Measurements from ENCODE around the gene AP5B1.
"Not testable (repeated sequence)": the region's sequence is repeated elsewhere in the genome, so short reads cannot be mapped to it uniquely, and the experiment has no call there.

Gene AP5B1

GRCh38 chr11:65739022-65739421 is 41.8 kb downstream of the AP5B1 start (continued):
- no peak for TF ChIP-seq ZBTB49 (tag by site-specific recombination; IDR thresholded peaks at IDR 0.05; ENCODE audit: low read depth)
- no peak for TF ChIP-seq ZNF133 (tag by site-specific recombination; IDR thresholded peaks at IDR 0.05)
- no peak for TF ChIP-seq ZNF223 (tag by site-specific recombination; IDR thresholded peaks at IDR 0.05)

DNA sequence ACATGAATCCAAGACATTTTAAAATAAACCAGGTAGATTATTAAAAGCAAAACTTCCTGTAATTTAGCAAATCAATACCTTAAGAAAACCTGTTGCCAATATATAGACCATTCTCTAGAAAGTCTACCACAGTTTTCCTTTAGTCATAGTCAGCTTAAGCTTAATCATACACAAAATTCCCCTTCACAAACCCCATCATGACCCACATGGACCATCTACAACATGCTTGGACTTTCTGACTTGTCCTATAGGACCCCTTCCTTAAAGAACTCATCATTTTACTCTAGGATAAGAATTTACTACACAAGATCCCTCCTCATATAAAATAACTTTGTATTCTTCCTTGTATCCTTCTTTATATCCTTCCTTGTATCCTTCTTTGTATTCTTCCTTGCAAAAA is 44.0 kb downstream of the AP5B1 start:
- POLR2A ChIA-PET = no interaction called here
- H3K4me3 ChIP-seq (ENCODE audit: low read depth, low read length) = no peak overlapping the region
- no peaks in the 10 kb centered on the region for H3K4me1 ChIP-seq (ENCODE audit: control insufficient read depth, insufficient read depth, low read length)
- peak; percentile 95 for TF ChIP-seq SETDB1 (IDR thresholded peaks at IDR 0.05; ENCODE audit: insufficient read length, low read length)
- TF ChIP-seq TRIM28 (IDR thresholded peaks at IDR 0.05; ENCODE audit: borderline replicate concordance, low read length) = peak; percentile 95; the same call in 1 of the 2 replicates
- no peak for TF ChIP-seq ZNF677 (tag by site-specific recombination; IDR thresholded peaks at IDR 0.05)
- TF ChIP-seq ZNF701 (tag by site-specific recombination; IDR thresholded peaks at IDR 0.05) = 0 out of 2 replicates have a peak, but pooled peaks have one; percentile 44
- TF ChIP-seq ZFP3 (tag by site-specific recombination; IDR thresholded peaks at IDR 0.05; ENCODE audit: low read depth) = no peak
- H3K36me3 ChIP-seq (ENCODE audit: control insufficient read depth in 2 of 2, insufficient read depth in 1 of 2, low read length in 2 of 2) = no peaks in the 10 kb centered on the region
- CTCF ChIA-PET = interaction anchor here (0.5 to 1.8 kb wide), 3 partner anchors 31 to 81 kb away, joined by 3 to 8 read pairs (median 3); no protein-coding TSS in a partner anchor
- H3K27ac ChIP-seq (ENCODE audit: extremely low read depth, low read depth, low read length) = no peak overlapping the region
- H3K9me3 ChIP-seq (ENCODE audit: control insufficient read depth, insufficient read depth, low read depth, low read length) = no peaks in the 10 kb centered on the region

- H3K4me1 ChIP-seq (ENCODE audit: control insufficient read depth, insufficient read depth, low read length); H3K36me3 ChIP-seq (ENCODE audit: control insufficient read depth in 2 of 2, insufficient read depth in 1 of 2, low read length in 2 of 2); H3K27ac ChIP-seq (ENCODE audit: extremely low read depth, low read depth, low read length); H3K9me3 ChIP-seq (ENCODE audit: control insufficient read depth, insufficient read depth, low read depth, low read length); POLR2A ChIA-PET; H3K4me3 ChIP-seq (ENCODE audit: low read depth, low read length): not testable (repeated sequence)
- CTCF ChIA-PET = interaction anchor here (1.8 kb wide), 1 partner anchor 83 kb away, joined by 8 read pairs; no protein-coding TSS in a partner anchor
These were observed 45.7 kb downstream of the AP5B1 start for GRCh38 chr11:65735111-65735510.

DNA sequence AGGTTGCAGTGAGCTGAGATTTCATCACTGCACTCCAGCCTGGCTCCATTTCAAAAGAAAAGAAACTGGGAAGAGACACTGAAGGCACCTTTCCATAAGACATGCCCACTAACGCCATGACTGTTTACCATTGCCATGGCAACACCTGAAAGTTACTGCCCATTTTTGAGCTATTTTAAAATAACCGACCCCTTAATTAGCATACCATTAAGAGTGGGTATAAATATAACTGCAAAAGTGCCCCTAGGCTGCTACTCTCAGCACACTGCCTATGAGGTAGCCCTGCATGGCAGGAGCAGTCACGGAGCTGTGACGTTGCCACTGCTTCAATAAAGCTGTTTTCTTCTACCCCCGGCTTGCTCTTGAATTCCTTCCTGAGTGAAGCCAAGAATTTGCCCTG is 50.3 kb downstream of the AP5B1 start:
- Histone ChIP-seq H3K9me3 (ENCODE audit: control insufficient read depth, insufficient read depth, low read depth, low read length) (no peaks in the 10 kb centered on the region), H3K27ac (ENCODE audit: extremely low read depth, low read depth, low read length) (no peak overlapping the region), H3K4me1 (ENCODE audit: control insufficient read depth, insufficient read depth, low read length) (no peaks in the 10 kb centered on the region), H3K36me3 (ENCODE audit: control insufficient read depth in 2 of 2, insufficient read depth in 1 of 2, low read length in 2 of 2) (no peaks in the 10 kb centered on the region), H3K4me3 (ENCODE audit: low read depth, low read length) (no peak overlapping the region)
- ChIA-PET CTCF (interaction anchor here (0.9 kb wide), 1 partner anchor 88 kb away, joined by 3 read pairs; no protein-coding TSS in a partner anchor), POLR2A (no interaction called here)
- TF ChIP-seq ZNF423 (tag by site-specific recombination; IDR thresholded peaks at IDR 0.05) (no peak), ZNF776 (tag by site-specific recombination; IDR thresholded peaks at IDR 0.05; ENCODE audit: borderline replicate concordance) (no peak), MYNN (tag by site-specific recombination; IDR thresholded peaks at IDR 0.05; ENCODE audit: borderline replicate concordance) (no peak), KLF1 (tag by site-specific recombination; IDR thresholded peaks at IDR 0.05) (no peak), ZSCAN16 (tag by site-specific recombination; IDR thresholded peaks at IDR 0.05) (no peak), ZNF311 (tag by site-specific recombination; IDR thresholded peaks at IDR 0.05; ENCODE audit: borderline replicate concordance) (no peak), SP3 (tag by site-specific recombination; IDR thresholded peaks at IDR 0.05) (no peak), ZBTB49 (tag by site-specific recombination; IDR thresholded peaks at IDR 0.05; ENCODE audit: low read depth) (no peak), ZNF514 (tag by site-specific recombination; IDR thresholded peaks at IDR 0.05) (no peak), ZNF16 (tag by site-specific recombination; IDR thresholded peaks at IDR 0.05; ENCODE audit: low read depth) (no peak)
- TF ChIP-seq, protein P1, sequence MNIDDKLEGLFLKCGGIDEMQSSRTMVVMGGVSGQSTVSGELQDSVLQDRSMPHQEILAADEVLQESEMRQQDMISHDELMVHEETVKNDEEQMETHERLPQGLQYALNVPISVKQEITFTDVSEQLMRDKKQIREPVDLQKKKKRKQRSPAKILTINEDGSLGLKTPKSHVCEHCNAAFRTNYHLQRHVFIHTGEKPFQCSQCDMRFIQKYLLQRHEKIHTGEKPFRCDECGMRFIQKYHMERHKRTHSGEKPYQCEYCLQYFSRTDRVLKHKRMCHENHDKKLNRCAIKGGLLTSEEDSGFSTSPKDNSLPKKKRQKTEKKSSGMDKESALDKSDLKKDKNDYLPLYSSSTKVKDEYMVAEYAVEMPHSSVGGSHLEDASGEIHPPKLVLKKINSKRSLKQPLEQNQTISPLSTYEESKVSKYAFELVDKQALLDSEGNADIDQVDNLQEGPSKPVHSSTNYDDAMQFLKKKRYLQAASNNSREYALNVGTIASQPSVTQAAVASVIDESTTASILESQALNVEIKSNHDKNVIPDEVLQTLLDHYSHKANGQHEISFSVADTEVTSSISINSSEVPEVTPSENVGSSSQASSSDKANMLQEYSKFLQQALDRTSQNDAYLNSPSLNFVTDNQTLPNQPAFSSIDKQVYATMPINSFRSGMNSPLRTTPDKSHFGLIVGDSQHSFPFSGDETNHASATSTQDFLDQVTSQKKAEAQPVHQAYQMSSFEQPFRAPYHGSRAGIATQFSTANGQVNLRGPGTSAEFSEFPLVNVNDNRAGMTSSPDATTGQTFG (tag by site-specific recombination; IDR thresholded peaks at IDR 0.05; ENCODE audit: borderline replicate concordance) = no peak
- TF ChIP-seq, protein P2, sequence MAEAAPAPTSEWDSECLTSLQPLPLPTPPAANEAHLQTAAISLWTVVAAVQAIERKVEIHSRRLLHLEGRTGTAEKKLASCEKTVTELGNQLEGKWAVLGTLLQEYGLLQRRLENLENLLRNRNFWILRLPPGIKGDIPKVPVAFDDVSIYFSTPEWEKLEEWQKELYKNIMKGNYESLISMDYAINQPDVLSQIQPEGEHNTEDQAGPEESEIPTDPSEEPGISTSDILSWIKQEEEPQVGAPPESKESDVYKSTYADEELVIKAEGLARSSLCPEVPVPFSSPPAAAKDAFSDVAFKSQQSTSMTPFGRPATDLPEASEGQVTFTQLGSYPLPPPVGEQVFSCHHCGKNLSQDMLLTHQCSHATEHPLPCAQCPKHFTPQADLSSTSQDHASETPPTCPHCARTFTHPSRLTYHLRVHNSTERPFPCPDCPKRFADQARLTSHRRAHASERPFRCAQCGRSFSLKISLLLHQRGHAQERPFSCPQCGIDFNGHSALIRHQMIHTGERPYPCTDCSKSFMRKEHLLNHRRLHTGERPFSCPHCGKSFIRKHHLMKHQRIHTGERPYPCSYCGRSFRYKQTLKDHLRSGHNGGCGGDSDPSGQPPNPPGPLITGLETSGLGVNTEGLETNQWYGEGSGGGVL (tag by site-specific recombination; IDR thresholded peaks at IDR 0.05) = no peak

All from HEK293 (cell line).